Lower leg skin (tissue), 3 donors: ENCODE measurements around the gene TNFAIP8L2.

ENCODE experiments used
- CTCF ChIP-seq, 3 donors: fragments of 450-650 bp; IDR thresholded peaks; one replicate each; pipeline ENCODE4 v1.5.1; 2016; ENCODE audit warnings: antibody characterized with exemption in 3 of 3, mild to moderate bottlenecking in 3 of 3, moderate library complexity in 2 of 3
- POLR2A ChIP-seq, 2 donors: fragments of 450-650 bp; IDR thresholded peaks; one replicate each; pipeline ENCODE4 v1.6.1; 2016 to 2017; ENCODE audit warnings: antibody characterized with exemption in 2 of 2, mild to moderate bottlenecking in 1 of 2, moderate library complexity in 1 of 2

- TF ChIP-seq CTCF (IDR thresholded peaks at IDR 0.05) = no peak
- no peak for TF ChIP-seq POLR2A (IDR thresholded peaks at IDR 0.05)
These were observed 25.4 kb upstream of the TNFAIP8L2 start for GRCh38 chr1:151130987-151131586.
